ENCODE data around the gene SYCP2L. TPM values are rescaled to one million over a fixed set of nuclear protein-coding genes. Genes with fewer than 3 reads are reported as not detected.
A peak's percentile ranks its signal among the peaks of the same experiment; 100 is the strongest.

The SYCP2L gene
- total RNA-seq, 1 donor: 0.36 TPM

DNA sequence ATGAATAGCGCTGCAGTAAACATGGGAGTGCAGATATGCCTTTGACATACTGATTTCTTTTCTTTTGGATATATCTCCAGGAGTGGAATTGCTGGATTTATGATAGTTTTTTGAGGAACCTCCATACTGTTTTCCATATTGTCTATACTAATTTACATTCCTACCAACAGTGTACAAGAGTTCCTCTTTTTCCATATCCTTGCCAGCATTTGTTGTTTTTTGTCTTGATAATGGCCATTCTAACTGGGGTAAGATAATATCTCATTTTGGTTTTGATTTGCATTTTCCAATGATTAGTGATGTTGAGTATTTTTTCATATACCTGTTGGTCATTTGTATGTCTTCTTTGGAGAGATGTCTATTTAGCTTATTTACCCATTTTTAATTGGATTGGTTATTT is 3.3 kb downstream of the SYCP2L start:
- no peaks in the 10 kb centered on the region for H3K36me3 ChIP-seq (ENCODE audit: insufficient read depth, low read length)
- no peaks in the 10 kb centered on the region for H3K9me3 ChIP-seq (ENCODE audit: low read depth, low read length)
- no peak overlapping the region for H3K4me3 ChIP-seq (ENCODE audit: insufficient read depth, low read length)
- H3K79me2 ChIP-seq (ENCODE audit: insufficient read depth, low read length): no peaks in the 10 kb centered on the region
- H3K4me1 ChIP-seq (ENCODE audit: insufficient read depth, low read length): no peaks in the 10 kb centered on the region
- no peak overlapping the region for H3K4me2 ChIP-seq (ENCODE audit: insufficient read depth, low read length)
- H3K27ac ChIP-seq (ENCODE audit: low read depth, low read length): no peak overlapping the region
- no peak overlapping the region for H2AFZ ChIP-seq (ENCODE audit: low read length)
- TF ChIP-seq, protein P1, sequence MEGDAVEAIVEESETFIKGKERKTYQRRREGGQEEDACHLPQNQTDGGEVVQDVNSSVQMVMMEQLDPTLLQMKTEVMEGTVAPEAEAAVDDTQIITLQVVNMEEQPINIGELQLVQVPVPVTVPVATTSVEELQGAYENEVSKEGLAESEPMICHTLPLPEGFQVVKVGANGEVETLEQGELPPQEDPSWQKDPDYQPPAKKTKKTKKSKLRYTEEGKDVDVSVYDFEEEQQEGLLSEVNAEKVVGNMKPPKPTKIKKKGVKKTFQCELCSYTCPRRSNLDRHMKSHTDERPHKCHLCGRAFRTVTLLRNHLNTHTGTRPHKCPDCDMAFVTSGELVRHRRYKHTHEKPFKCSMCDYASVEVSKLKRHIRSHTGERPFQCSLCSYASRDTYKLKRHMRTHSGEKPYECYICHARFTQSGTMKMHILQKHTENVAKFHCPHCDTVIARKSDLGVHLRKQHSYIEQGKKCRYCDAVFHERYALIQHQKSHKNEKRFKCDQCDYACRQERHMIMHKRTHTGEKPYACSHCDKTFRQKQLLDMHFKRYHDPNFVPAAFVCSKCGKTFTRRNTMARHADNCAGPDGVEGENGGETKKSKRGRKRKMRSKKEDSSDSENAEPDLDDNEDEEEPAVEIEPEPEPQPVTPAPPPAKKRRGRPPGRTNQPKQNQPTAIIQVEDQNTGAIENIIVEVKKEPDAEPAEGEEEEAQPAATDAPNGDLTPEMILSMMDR (IDR thresholded peaks at IDR 0.05; ENCODE audit: extremely low read depth, low read depth, low read length): no peak
- H3K27me3 ChIP-seq (ENCODE audit: insufficient read depth, low read length): peaks cover 23% of the 10 kb centered on the region
- H4K20me1 ChIP-seq (ENCODE audit: insufficient read depth, low read length): no peaks in the 10 kb centered on the region
- DNase-seq (ENCODE audit: insufficient read length, low spot score, missing footprints): no peak

DNA sequence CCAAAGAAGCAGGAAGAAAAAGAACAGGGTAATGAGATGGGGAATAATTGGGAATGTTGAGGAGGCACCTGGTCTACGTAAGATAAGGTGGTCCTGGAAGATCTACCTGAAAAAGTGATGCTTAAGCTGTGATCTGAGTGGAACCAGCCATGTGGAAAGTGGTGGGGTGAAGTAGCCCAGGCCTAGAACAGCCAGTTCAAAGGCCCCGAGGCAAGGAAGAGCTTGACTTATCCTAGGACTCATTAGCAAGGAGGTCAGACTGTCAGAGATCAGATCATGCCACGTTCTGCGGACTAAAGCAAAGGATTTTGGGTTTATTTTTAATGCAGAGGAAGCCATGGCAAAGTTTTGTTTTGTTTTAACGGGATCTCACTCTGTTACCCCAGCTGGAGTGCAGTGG is 5.1 kb downstream of the SYCP2L start:
- DNase-seq (ENCODE audit: insufficient read length, low spot score, missing footprints): peak; percentile 35
- Histone ChIP-seq H3K4me2 (ENCODE audit: insufficient read depth, low read length) (no peak overlapping the region), H3K27me3 (ENCODE audit: insufficient read depth, low read length) (peaks cover 7% of the 10 kb centered on the region), H4K20me1 (ENCODE audit: insufficient read depth, low read length) (no peaks in the 10 kb centered on the region), H3K9me3 (ENCODE audit: low read depth, low read length) (no peaks in the 10 kb centered on the region), H3K36me3 (ENCODE audit: insufficient read depth, low read length) (no peaks in the 10 kb centered on the region), H3K79me2 (ENCODE audit: insufficient read depth, low read length) (no peaks in the 10 kb centered on the region), H3K4me1 (ENCODE audit: insufficient read depth, low read length) (no peaks in the 10 kb centered on the region), H2AFZ (ENCODE audit: low read length) (no peak overlapping the region), H3K27ac (ENCODE audit: low read depth, low read length) (no peak overlapping the region), H3K4me3 (ENCODE audit: insufficient read depth, low read length) (no peak overlapping the region)
- TF ChIP-seq, protein P1 (IDR thresholded peaks at IDR 0.05; ENCODE audit: extremely low read depth, low read depth, low read length): no peak

DNA sequence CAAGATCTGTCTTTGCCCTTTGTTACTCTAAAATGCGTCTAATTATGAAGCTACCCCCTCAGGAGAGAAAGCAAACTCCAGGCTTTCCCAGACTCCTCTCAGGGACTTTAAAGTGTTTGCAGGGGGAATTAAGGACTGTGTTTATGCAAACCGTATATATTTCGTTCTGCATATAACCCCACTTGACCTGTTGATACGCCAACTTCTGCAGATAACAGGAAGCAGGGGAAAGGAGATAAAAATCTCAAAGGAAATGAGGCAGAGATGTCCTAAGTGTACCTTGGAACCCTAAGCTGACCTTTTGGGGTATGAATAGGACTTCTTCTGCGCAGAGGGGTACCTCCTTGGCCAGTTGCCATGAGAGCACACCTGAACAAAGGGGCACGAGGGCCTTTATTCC is 8.1 kb downstream of the SYCP2L start:
- TF ChIP-seq, protein P1 (IDR thresholded peaks at IDR 0.05; ENCODE audit: extremely low read depth, low read depth, low read length): no peak
- no peaks in the 10 kb centered on the region for H3K79me2 ChIP-seq (ENCODE audit: insufficient read depth, low read length)
- no peaks in the 10 kb centered on the region for H3K36me3 ChIP-seq (ENCODE audit: insufficient read depth, low read length)
- DNase-seq (ENCODE audit: insufficient read length, low spot score, missing footprints): peak; percentile 27
- H2AFZ ChIP-seq (ENCODE audit: low read length): no peak overlapping the region
- H4K20me1 ChIP-seq (ENCODE audit: insufficient read depth, low read length): no peaks in the 10 kb centered on the region
- no peak overlapping the region for H3K27ac ChIP-seq (ENCODE audit: low read depth, low read length)
- H3K4me1 ChIP-seq (ENCODE audit: insufficient read depth, low read length): no peaks in the 10 kb centered on the region
- H3K4me3 ChIP-seq (ENCODE audit: insufficient read depth, low read length): no peak overlapping the region
- H3K9me3 ChIP-seq (ENCODE audit: low read depth, low read length): no peaks in the 10 kb centered on the region
- no peaks in the 10 kb centered on the region for H3K27me3 ChIP-seq (ENCODE audit: insufficient read depth, low read length)
- no peak overlapping the region for H3K4me2 ChIP-seq (ENCODE audit: insufficient read depth, low read length)

DNA sequence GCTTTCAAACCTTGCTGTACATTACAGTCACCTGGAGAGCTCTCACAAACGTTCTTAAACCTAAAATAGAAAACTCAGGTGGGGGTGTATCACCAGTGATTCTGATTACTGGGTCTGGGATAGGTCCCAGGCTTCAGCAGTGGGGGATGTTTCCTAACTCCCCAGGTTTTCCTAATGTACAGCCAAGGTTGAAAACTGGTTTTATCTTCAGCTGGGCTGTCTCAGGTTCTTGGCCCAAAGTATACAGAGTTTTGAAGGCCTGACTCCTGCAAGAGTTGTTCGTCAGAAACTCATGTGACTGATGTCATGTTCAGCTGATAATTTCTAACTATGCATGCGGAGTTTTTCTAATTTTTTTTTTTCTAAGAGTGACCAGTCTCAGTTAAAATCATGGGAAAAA is 9.8 kb downstream of the SYCP2L start:
- Histone ChIP-seq H3K27ac (ENCODE audit: low read depth, low read length) (no peak overlapping the region), H4K20me1 (ENCODE audit: insufficient read depth, low read length) (no peaks in the 10 kb centered on the region), H3K4me3 (ENCODE audit: insufficient read depth, low read length) (no peak overlapping the region), H3K27me3 (ENCODE audit: insufficient read depth, low read length) (no peaks in the 10 kb centered on the region), H3K36me3 (ENCODE audit: insufficient read depth, low read length) (no peaks in the 10 kb centered on the region), H3K79me2 (ENCODE audit: insufficient read depth, low read length) (no peaks in the 10 kb centered on the region), H3K4me2 (ENCODE audit: insufficient read depth, low read length) (no peak overlapping the region), H3K4me1 (ENCODE audit: insufficient read depth, low read length) (no peaks in the 10 kb centered on the region), H2AFZ (ENCODE audit: low read length) (no peak overlapping the region), H3K9me3 (ENCODE audit: low read depth, low read length) (no peaks in the 10 kb centered on the region)
- DNase-seq (ENCODE audit: insufficient read length, low spot score, missing footprints): no peak
- TF ChIP-seq, protein P1 (IDR thresholded peaks at IDR 0.05; ENCODE audit: extremely low read depth, low read depth, low read length): no peak
